ENCODE measurements around the gene WDR33. TPM values are rescaled to one million over a fixed set of nuclear protein-coding genes. Genes with fewer than 3 reads are reported as not detected.

WDR33 gene
- total and polyA plus RNA-seq, 9 of the 15 experiments (the other 6 are each of a cell fraction or from before 2014, with no cell fraction given) = 24.2 to 57.4 (median 38.4) TPM

DNA sequence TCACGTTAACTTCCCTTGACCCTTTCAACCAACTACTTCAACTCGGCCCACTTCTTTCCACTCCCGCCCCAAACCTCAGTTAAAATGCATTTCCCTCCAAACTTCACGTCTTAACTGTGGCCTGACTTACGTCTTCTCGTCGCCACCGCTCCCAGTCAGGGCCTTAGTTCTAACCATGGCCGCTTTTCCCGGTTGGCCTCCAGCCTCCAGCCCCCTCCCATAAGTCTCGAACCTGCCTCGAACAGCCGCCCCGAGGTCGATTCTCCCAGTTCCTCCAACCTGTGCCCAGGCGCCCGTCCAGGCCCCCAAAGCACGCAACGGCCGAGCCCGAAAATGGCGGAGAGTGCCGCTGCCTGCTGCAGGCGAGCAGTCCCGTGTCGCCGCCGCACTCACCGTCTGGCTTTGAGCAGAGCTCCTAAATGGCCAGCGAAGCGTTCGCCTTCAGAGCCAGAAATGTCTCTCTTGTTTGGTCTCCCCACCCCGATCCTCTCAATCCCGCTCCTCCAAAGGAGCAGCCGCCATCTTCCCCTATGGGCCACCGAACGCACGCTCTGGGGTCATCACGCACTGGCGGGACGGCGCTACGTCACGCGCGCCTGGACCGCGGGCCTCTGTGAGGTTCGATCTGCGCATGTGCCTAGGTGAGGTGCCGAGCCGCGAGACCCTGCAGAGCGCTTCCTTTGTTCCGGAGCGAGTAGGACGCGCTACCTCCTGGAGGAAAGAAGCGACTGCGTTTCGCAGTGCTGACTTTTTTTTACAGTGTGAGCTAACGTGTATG, at the start of gene WDR33 (continued):
- TF ChIP-seq MYC (IDR thresholded peaks at IDR 0.05; ENCODE audit: low read depth, low read length) = peak; percentile 72
- TF ChIP-seq MYC (CRISPR knock-in tag; IDR thresholded peaks at IDR 0.05; ENCODE audit: borderline replicate concordance, low read depth) = peak; percentile 70; the same call in 1 of the 2 replicates
- no peak for TF ChIP-seq PHB2 (IDR thresholded peaks at IDR 0.05; ENCODE audit: low read depth)
- TF ChIP-seq GTF2F1 (IDR thresholded peaks at IDR 0.05; ENCODE audit: low read depth, low read length) = peak; percentile 88; the same call in 1 of the 2 replicates
- peak; percentile 72 for TF ChIP-seq PML (IDR thresholded peaks at IDR 0.05; ENCODE audit: low read length)
- TF ChIP-seq, protein P1, sequence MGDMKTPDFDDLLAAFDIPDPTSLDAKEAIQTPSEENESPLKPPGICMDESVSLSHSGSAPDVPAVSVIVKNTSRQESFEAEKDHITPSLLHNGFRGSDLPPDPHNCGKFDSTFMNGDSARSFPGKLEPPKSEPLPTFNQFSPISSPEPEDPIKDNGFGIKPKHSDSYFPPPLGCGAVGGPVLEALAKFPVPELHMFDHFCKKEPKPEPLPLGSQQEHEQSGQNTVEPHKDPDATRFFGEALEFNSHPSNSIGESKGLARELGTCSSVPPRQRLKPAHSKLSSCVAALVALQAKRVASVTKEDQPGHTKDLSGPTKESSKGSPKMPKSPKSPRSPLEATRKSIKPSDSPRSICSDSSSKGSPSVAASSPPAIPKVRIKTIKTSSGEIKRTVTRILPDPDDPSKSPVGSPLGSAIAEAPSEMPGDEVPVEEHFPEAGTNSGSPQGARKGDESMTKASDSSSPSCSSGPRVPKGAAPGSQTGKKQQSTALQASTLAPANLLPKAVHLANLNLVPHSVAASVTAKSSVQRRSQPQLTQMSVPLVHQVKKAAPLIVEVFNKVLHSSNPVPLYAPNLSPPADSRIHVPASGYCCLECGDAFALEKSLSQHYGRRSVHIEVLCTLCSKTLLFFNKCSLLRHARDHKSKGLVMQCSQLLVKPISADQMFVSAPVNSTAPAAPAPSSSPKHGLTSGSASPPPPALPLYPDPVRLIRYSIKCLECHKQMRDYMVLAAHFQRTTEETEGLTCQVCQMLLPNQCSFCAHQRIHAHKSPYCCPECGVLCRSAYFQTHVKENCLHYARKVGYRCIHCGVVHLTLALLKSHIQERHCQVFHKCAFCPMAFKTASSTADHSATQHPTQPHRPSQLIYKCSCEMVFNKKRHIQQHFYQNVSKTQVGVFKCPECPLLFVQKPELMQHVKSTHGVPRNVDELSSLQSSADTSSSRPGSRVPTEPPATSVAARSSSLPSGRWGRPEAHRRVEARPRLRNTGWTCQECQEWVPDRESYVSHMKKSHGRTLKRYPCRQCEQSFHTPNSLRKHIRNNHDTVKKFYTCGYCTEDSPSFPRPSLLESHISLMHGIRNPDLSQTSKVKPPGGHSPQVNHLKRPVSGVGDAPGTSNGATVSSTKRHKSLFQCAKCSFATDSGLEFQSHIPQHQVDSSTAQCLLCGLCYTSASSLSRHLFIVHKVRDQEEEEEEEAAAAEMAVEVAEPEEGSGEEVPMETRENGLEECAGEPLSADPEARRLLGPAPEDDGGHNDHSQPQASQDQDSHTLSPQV (IDR thresholded peaks at IDR 0.05) = no peak
- TF ChIP-seq, protein P2, sequence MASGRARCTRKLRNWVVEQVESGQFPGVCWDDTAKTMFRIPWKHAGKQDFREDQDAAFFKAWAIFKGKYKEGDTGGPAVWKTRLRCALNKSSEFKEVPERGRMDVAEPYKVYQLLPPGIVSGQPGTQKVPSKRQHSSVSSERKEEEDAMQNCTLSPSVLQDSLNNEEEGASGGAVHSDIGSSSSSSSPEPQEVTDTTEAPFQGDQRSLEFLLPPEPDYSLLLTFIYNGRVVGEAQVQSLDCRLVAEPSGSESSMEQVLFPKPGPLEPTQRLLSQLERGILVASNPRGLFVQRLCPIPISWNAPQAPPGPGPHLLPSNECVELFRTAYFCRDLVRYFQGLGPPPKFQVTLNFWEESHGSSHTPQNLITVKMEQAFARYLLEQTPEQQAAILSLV (tag; IDR thresholded peaks at IDR 0.05) = no peak
- TF ChIP-seq MBD2 (IDR thresholded peaks at IDR 0.05; ENCODE audit: borderline replicate concordance, low read depth) = peak; percentile 20; the same call in 1 of the 2 replicates
- TF ChIP-seq TEAD4 (IDR thresholded peaks at IDR 0.05; ENCODE audit: low read length) = no peak
- 0 out of 2 replicates have a peak, but pooled peaks have one; percentile 20 for TF ChIP-seq TEAD4 (CRISPR knock-in tag; IDR thresholded peaks at IDR 0.05; ENCODE audit: borderline replicate concordance)
- TF ChIP-seq SMARCA4 (IDR thresholded peaks at IDR 0.05) = no peak
- peak; percentile 86 for TF ChIP-seq ZNF316 (IDR thresholded peaks at IDR 0.05)
- TF ChIP-seq EGR1 (conservative IDR thresholded peaks at IDR 0.05) = peak; percentile 58; the same call in 1 of the 2 replicates
- no peak for TF ChIP-seq SNAPC5 (CRISPR knock-in tag; IDR thresholded peaks at IDR 0.05)
- TF ChIP-seq BDP1 (IDR thresholded peaks at IDR 0.05; ENCODE audit: insufficient read depth, insufficient read length) = no peak
- no peak for TF ChIP-seq FUS (optimal IDR thresholded peaks at IDR 0.05; ENCODE audit: low read depth, low read length)
- peak; percentile 45 for TF ChIP-seq ZNF511 (CRISPR knock-in tag; IDR thresholded peaks at IDR 0.05)
- TF ChIP-seq HEY1 (CRISPR knock-in tag; IDR thresholded peaks at IDR 0.05; ENCODE audit: borderline replicate concordance) = no peak
- peak; percentile 67 for TF ChIP-seq BHLHE40 (IDR thresholded peaks at IDR 0.05; ENCODE audit: low read length)
- no peak for TF ChIP-seq MXD1 (CRISPR knock-in tag; IDR thresholded peaks at IDR 0.05; ENCODE audit: borderline replicate concordance, poor library complexity, severe bottlenecking)
- TF ChIP-seq MEIS2 (IDR thresholded peaks at IDR 0.05; ENCODE audit: partially characterized antibody) = peak; percentile 45
- 0 out of 2 replicates have a peak, but pooled peaks have one; percentile 8 for TF ChIP-seq PREB (CRISPR knock-in tag; IDR thresholded peaks at IDR 0.05)
